Ishikawa (cell line): Measurements from ENCODE around the gene PCID2.

Experiments used
- CEBPB ChIP-seq: IDR thresholded peaks from 2 replicates; pipeline ENCODE4 v1.6.1; 2012
- EGR1 ChIP-seq: IDR thresholded peaks from 2 replicates; pipeline ENCODE4 v1.6.1; 2012
- EP300 ChIP-seq: IDR thresholded peaks from 2 replicates; pipeline ENCODE4 v1.6.1; 2012; ENCODE audit warnings: borderline replicate concordance
- FOXM1 ChIP-seq: IDR thresholded peaks from 2 replicates; pipeline ENCODE4 v1.6.1; 2012; ENCODE audit warnings: low read depth, borderline replicate concordance
- NFIC ChIP-seq: IDR thresholded peaks from 2 replicates; pipeline ENCODE4 v1.6.1; 2012
- RAD21 ChIP-seq: IDR thresholded peaks from 2 replicates; pipeline ENCODE4 v1.6.1; 2012; ENCODE audit warnings: low read depth
- TAF1 ChIP-seq: IDR thresholded peaks from 2 replicates; pipeline ENCODE4 v1.6.1; 2012; ENCODE audit warnings: low read depth, mild to moderate bottlenecking
- TCF12 ChIP-seq: IDR thresholded peaks from 2 replicates; pipeline ENCODE4 v1.6.1; 2012; ENCODE audit warnings: low read depth
- TEAD4 ChIP-seq: IDR thresholded peaks from 2 replicates; pipeline ENCODE4 v1.6.1; 2012
- YY1 ChIP-seq: IDR thresholded peaks from 2 replicates; pipeline ENCODE4 v1.6.1; 2012; ENCODE audit warnings: low read depth
- ZBTB7A ChIP-seq: IDR thresholded peaks from 2 replicates; pipeline ENCODE4 v1.6.1; 2012; ENCODE audit warnings: low read depth
- TF ChIP-seq, protein P1 (sequence below): IDR thresholded peaks from 2 replicates; pipeline ENCODE4 v1.6.1; 2012; ENCODE audit warnings: low read depth, mild to moderate bottlenecking
- TF ChIP-seq, protein P2 (sequence below): IDR thresholded peaks from 2 replicates; pipeline ENCODE4 v1.6.1; 2012
- TF ChIP-seq, protein P3 (sequence below): IDR thresholded peaks from 2 replicates; pipeline ENCODE4 v1.6.1; 2012

DNA sequence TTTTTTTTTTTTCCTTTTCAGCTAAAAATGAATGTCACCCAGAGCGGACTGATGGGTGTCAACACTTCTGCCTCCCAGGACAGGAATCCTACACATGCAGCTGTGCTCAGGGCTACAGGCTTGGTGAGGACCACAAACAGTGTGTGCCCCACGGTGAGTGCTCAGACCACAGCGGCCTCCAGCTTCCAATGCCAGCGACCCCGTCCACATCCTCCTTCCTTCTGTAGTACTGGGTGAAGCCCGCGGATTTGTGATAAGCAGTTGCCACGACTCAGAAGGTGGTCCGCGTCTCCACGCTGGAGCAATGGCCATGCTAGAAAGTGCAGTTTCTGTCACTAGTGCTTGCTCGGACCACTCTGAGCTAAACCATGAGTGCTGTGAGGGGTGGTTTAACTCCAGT lies 44.0 kb downstream of the PCID2 start:
- no peak for TF ChIP-seq EP300
- TF ChIP-seq NFIC: no peak
- TF ChIP-seq, protein P1, sequence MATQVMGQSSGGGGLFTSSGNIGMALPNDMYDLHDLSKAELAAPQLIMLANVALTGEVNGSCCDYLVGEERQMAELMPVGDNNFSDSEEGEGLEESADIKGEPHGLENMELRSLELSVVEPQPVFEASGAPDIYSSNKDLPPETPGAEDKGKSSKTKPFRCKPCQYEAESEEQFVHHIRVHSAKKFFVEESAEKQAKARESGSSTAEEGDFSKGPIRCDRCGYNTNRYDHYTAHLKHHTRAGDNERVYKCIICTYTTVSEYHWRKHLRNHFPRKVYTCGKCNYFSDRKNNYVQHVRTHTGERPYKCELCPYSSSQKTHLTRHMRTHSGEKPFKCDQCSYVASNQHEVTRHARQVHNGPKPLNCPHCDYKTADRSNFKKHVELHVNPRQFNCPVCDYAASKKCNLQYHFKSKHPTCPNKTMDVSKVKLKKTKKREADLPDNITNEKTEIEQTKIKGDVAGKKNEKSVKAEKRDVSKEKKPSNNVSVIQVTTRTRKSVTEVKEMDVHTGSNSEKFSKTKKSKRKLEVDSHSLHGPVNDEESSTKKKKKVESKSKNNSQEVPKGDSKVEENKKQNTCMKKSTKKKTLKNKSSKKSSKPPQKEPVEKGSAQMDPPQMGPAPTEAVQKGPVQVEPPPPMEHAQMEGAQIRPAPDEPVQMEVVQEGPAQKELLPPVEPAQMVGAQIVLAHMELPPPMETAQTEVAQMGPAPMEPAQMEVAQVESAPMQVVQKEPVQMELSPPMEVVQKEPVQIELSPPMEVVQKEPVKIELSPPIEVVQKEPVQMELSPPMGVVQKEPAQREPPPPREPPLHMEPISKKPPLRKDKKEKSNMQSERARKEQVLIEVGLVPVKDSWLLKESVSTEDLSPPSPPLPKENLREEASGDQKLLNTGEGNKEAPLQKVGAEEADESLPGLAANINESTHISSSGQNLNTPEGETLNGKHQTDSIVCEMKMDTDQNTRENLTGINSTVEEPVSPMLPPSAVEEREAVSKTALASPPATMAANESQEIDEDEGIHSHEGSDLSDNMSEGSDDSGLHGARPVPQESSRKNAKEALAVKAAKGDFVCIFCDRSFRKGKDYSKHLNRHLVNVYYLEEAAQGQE: no peak
- no peak for TF ChIP-seq TEAD4
- no peak for TF ChIP-seq FOXM1
- TF ChIP-seq, protein P2, sequence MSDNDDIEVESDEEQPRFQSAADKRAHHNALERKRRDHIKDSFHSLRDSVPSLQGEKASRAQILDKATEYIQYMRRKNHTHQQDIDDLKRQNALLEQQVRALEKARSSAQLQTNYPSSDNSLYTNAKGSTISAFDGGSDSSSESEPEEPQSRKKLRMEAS: no peak
- no peak for TF ChIP-seq YY1
- TF ChIP-seq, protein P3, sequence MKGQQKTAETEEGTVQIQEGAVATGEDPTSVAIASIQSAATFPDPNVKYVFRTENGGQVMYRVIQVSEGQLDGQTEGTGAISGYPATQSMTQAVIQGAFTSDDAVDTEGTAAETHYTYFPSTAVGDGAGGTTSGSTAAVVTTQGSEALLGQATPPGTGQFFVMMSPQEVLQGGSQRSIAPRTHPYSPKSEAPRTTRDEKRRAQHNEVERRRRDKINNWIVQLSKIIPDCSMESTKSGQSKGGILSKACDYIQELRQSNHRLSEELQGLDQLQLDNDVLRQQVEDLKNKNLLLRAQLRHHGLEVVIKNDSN: no peak
- no peak for TF ChIP-seq ZBTB7A
- no peak for TF ChIP-seq TAF1
- no peak for TF ChIP-seq TCF12
- TF ChIP-seq CEBPB: no peak
- no peak for TF ChIP-seq RAD21
- no peak for TF ChIP-seq EGR1
